Measurements from ENCODE around the gene POLR3K.

POLR3K gene

DNA sequence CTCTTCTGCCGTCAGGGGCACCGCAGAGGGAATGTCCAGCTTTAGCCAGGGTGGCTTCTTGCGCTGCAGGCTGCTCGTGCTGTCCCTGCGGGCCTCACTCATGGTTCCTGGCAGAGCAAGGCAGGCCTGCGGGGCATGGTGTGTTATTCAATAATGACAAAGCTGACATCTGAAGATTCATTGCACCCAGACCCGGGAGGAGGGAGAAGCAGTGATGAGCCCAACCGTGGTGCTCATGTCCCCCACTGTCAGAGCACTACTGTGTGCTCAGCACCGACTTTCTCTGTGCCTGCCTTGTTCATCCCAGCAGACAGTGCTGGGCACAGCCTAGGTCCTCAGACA, 11.5 kb upstream of the POLR3K start:
- Histone ChIP-seq H2AFZ (ENCODE audit: low read depth, low read length, severe bottlenecking) (no peak overlapping the region), H3K27ac (ENCODE audit: low read depth, low read length) (no peak overlapping the region), H3K36me3 (ENCODE audit: low read length) (no peaks in the 10 kb centered on the region), H3K9me3 (ENCODE audit: insufficient read depth, low read length) (no peaks in the 10 kb centered on the region), H3K27me3 (ENCODE audit: low read length) (no peaks in the 10 kb centered on the region), H3K4me3 (ENCODE audit: insufficient read depth, low read length, poor library complexity, severe bottlenecking) (no peak overlapping the region), H3F3A (ENCODE audit: insufficient read depth) (no peaks in the 10 kb centered on the region), H3K9me2 (replicated peaks; ENCODE audit: insufficient read depth, low read length) (no peaks in the 10 kb centered on the region), H3K9ac (ENCODE audit: low read length) (no peak overlapping the region), H4K20me1 (ENCODE audit: low read depth, low read length) (no peaks in the 10 kb centered on the region), H3K79me2 (ENCODE audit: insufficient read depth, low read length) (no peaks in the 10 kb centered on the region), H3K4me2 (ENCODE audit: low read depth, low read length, poor library complexity, severe bottlenecking) (no peak overlapping the region)
- no peak for TF ChIP-seq EZH2phosphoT487 (conservative IDR thresholded peaks at IDR 0.05; ENCODE audit: low read length)
- TF ChIP-seq, protein P1, sequence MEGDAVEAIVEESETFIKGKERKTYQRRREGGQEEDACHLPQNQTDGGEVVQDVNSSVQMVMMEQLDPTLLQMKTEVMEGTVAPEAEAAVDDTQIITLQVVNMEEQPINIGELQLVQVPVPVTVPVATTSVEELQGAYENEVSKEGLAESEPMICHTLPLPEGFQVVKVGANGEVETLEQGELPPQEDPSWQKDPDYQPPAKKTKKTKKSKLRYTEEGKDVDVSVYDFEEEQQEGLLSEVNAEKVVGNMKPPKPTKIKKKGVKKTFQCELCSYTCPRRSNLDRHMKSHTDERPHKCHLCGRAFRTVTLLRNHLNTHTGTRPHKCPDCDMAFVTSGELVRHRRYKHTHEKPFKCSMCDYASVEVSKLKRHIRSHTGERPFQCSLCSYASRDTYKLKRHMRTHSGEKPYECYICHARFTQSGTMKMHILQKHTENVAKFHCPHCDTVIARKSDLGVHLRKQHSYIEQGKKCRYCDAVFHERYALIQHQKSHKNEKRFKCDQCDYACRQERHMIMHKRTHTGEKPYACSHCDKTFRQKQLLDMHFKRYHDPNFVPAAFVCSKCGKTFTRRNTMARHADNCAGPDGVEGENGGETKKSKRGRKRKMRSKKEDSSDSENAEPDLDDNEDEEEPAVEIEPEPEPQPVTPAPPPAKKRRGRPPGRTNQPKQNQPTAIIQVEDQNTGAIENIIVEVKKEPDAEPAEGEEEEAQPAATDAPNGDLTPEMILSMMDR (IDR thresholded peaks at IDR 0.05; ENCODE audit: insufficient read depth, low read length, poor library complexity, severe bottlenecking), result no peak

DNA sequence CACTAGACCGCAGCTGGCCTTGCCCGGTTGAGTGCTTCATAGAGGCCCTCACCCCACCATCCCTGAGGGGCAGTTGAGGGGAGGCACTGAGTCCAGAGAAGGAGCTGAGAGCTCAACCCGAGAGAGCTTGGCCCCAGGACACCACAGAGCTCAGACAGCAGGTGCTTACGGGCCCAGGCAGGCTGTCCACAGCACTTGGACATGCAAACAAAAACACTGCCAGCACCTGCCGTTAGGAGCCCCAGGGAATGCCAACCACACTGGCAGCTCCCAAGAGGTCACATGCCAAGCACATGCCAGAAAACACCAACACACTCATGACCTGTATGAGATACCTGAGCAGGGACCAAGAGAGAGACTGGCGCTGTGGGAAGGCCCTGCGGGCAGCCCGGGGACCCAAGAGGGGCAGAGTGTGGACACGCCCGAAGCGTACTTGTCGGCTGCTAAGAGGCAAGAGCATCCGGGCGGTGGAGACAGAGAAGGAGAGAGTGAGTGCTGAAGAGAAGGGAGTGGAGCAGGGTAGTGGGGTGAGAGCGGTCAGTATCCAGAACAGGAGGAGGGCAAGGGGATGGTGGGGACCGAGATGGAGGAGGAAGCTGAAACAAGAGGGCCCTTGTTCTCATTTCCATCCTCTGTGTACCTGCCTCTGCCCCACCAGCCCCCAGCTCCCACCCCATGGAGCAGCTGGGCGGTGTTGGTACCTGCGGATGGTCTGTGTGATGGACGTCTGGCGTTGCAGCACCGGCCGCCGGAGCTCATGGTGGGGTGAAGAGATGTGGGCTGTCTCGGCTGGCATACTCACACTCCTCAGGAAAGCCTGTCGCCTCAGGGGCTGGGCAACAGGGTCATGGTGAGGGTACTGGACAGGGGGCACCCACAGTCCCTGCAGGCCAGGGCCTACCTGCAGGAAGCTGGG, 10.8 kb upstream of the POLR3K start:
- Histone ChIP-seq H3K9ac (ENCODE audit: low read length) (no peak overlapping the region), H3K4me2 (ENCODE audit: low read depth, low read length, poor library complexity, severe bottlenecking) (no peak overlapping the region), H3K4me3 (ENCODE audit: insufficient read depth, low read length, poor library complexity, severe bottlenecking) (no peak overlapping the region), H3K27me3 (ENCODE audit: low read length) (no peaks in the 10 kb centered on the region), H3F3A (ENCODE audit: insufficient read depth) (no peaks in the 10 kb centered on the region), H3K27ac (ENCODE audit: low read depth, low read length) (no peak overlapping the region), H3K36me3 (ENCODE audit: low read length) (no peaks in the 10 kb centered on the region), H3K9me3 (ENCODE audit: insufficient read depth, low read length) (no peaks in the 10 kb centered on the region), H4K20me1 (ENCODE audit: low read depth, low read length) (no peaks in the 10 kb centered on the region), H3K9me2 (replicated peaks; ENCODE audit: insufficient read depth, low read length) (no peaks in the 10 kb centered on the region), H2AFZ (ENCODE audit: low read depth, low read length, severe bottlenecking) (no peak overlapping the region), H3K79me2 (ENCODE audit: insufficient read depth, low read length) (no peaks in the 10 kb centered on the region)
- TF ChIP-seq, protein P1 (IDR thresholded peaks at IDR 0.05; ENCODE audit: insufficient read depth, low read length, poor library complexity, severe bottlenecking), result no peak
- TF ChIP-seq EZH2phosphoT487 (conservative IDR thresholded peaks at IDR 0.05; ENCODE audit: low read length), result no peak

DNA sequence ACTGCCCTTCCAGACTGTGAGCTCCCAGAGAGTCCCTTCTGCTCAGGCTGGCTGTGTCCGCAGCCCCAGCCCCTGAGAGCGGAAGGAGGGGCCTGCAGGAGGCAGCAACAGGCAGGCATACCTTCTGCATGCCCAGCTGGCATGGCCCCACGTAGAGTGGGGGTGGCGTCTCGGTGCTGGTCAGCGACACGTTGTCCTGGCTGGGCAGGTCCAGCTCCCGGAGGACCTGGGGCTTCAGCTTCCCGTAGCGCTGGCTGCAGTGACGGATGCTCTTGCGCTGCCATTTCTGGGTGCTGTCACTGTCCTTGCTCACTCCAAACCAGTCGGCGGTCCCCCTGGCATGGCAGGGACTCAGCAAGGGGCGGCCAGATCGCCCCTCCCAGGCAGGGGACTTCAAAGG, 10.1 kb upstream of the POLR3K start:
- Histone ChIP-seq H3K27me3 (ENCODE audit: low read length) (no peaks in the 10 kb centered on the region), H3K79me2 (ENCODE audit: insufficient read depth, low read length) (no peaks in the 10 kb centered on the region), H4K20me1 (ENCODE audit: low read depth, low read length) (no peaks in the 10 kb centered on the region), H3F3A (ENCODE audit: insufficient read depth) (no peaks in the 10 kb centered on the region), H3K9me2 (replicated peaks; ENCODE audit: insufficient read depth, low read length) (no peaks in the 10 kb centered on the region), H3K9ac (ENCODE audit: low read length) (no peak overlapping the region), H3K9me3 (ENCODE audit: insufficient read depth, low read length) (no peaks in the 10 kb centered on the region), H2AFZ (ENCODE audit: low read depth, low read length, severe bottlenecking) (no peak overlapping the region), H3K4me2 (ENCODE audit: low read depth, low read length, poor library complexity, severe bottlenecking) (no peak overlapping the region), H3K27ac (ENCODE audit: low read depth, low read length) (no peak overlapping the region), H3K36me3 (ENCODE audit: low read length) (no peaks in the 10 kb centered on the region), H3K4me3 (ENCODE audit: insufficient read depth, low read length, poor library complexity, severe bottlenecking) (no peak overlapping the region)
- TF ChIP-seq, protein P1 (IDR thresholded peaks at IDR 0.05; ENCODE audit: insufficient read depth, low read length, poor library complexity, severe bottlenecking), result no peak
- TF ChIP-seq EZH2phosphoT487 (conservative IDR thresholded peaks at IDR 0.05; ENCODE audit: low read length), result no peak

All from SU-DHL-6 (cell line).